H9 (cell line): Measurements from ENCODE around the gene KICS2. TPM values are rescaled to one million over a fixed set of nuclear protein-coding genes. Genes with fewer than 3 reads are reported as not detected.

ENCODE experiments used
- DNase-seq: peaks from one replicate; pipeline ENCODE4 v3.0.0-alpha.2; 2017
- H2AFZ ChIP-seq: one replicate; pipeline ENCODE4 v1.6.1; 2013; ENCODE audit warnings: mild to moderate bottlenecking, low read length, control low read depth, moderate library complexity
- H2AK5ac ChIP-seq: 2 replicates; pipeline ENCODE4 v1.6.1; 2013; ENCODE audit warnings: low read length, control low read depth, mixed read lengths; ENCODE audit not compliant: insufficient read length
- H2BK120ac ChIP-seq: one replicate; pipeline ENCODE4 v1.6.1; 2013; ENCODE audit warnings: low read depth, mild to moderate bottlenecking, low read length, control low read depth, inconsistent platforms; ENCODE audit not compliant: poor library complexity, severe bottlenecking
- H2BK12ac ChIP-seq: 2 replicates; pipeline ENCODE4 v1.6.1; 2013; ENCODE audit warnings: low read length, control low read depth, mixed read lengths, low read depth; ENCODE audit not compliant: insufficient read length
- H2BK15ac ChIP-seq: 2 replicates; pipeline ENCODE4 v1.6.1; 2013; ENCODE audit warnings: low read depth, low read length, control low read depth
- H2BK20ac ChIP-seq: one replicate; pipeline ENCODE4 v1.6.1; 2013; ENCODE audit warnings: low read depth, mild to moderate bottlenecking, low read length, control low read depth, inconsistent platforms; ENCODE audit not compliant: poor library complexity, severe bottlenecking
- H2BK5ac ChIP-seq: 2 replicates; pipeline ENCODE4 v1.6.1; 2013; ENCODE audit warnings: low read length, control low read depth, mixed read lengths; ENCODE audit not compliant: insufficient read length
- H3K14ac ChIP-seq: 2 replicates; pipeline ENCODE4 v1.6.1; 2013; ENCODE audit warnings: low read length, control low read depth; ENCODE audit not compliant: insufficient read depth
- H3K18ac ChIP-seq: 2 replicates; pipeline ENCODE4 v1.6.1; 2013; ENCODE audit warnings: low read depth, mild to moderate bottlenecking, mixed read lengths, low read length, control low read depth; ENCODE audit not compliant: insufficient read length
- H3K23ac ChIP-seq: 2 replicates; pipeline ENCODE4 v1.6.1; 2013; ENCODE audit warnings: low read length, control low read depth, mixed read lengths, low read depth; ENCODE audit not compliant: insufficient read length
- H3K23me2 ChIP-seq: 2 replicates; pipeline ENCODE4 v1.6.1; 2013; ENCODE audit warnings: low read depth, mild to moderate bottlenecking, mixed read lengths, low read length, control low read depth; ENCODE audit not compliant: insufficient read length, poor library complexity, severe bottlenecking
- H3K27ac ChIP-seq: 2 replicates; pipeline ENCODE4 v1.5.1; 2013; ENCODE audit warnings: low read length, control low read depth, mixed read lengths, low read depth; ENCODE audit not compliant: insufficient read length
- H3K27me3 ChIP-seq: 2 replicates; pipeline ENCODE4 v1.6.1; 2013; ENCODE audit warnings: low read length, control low read depth, inconsistent platforms; ENCODE audit not compliant: insufficient read depth
- H3K4ac ChIP-seq: 2 replicates; pipeline ENCODE4 v1.6.1; 2013; ENCODE audit warnings: low read depth, mild to moderate bottlenecking, control low read depth, inconsistent platforms, low read length, moderate library complexity
- H3K4me1 ChIP-seq: 2 replicates; pipeline ENCODE4 v1.6.1; 2013; ENCODE audit warnings: low read length, control low read depth, inconsistent platforms; ENCODE audit not compliant: insufficient read depth
- H3K4me2 ChIP-seq: 2 replicates; pipeline ENCODE4 v1.6.1; 2013; ENCODE audit warnings: low read length, control low read depth, mixed read lengths; ENCODE audit not compliant: insufficient read length, insufficient read depth
- H3K56ac ChIP-seq: 2 replicates; pipeline ENCODE4 v1.6.1; 2013; ENCODE audit warnings: low read depth, mild to moderate bottlenecking, mixed read lengths, low read length, control low read depth; ENCODE audit not compliant: insufficient read length
- H3K79me1 ChIP-seq: 2 replicates; pipeline ENCODE4 v1.6.1; 2013; ENCODE audit warnings: low read depth, mild to moderate bottlenecking, moderate library complexity, low read length, control low read depth, inconsistent platforms; ENCODE audit not compliant: insufficient read depth, poor library complexity, severe bottlenecking
- H3K79me2 ChIP-seq: 2 replicates; pipeline ENCODE4 v1.6.1; 2013; ENCODE audit warnings: low read length, control low read depth, inconsistent platforms; ENCODE audit not compliant: insufficient read depth
- H3K9ac ChIP-seq: 2 replicates; pipeline ENCODE4 v1.6.1; 2013; ENCODE audit warnings: low read length, control low read depth, mixed read lengths; ENCODE audit not compliant: insufficient read length; ENCODE audit errors: extremely low read depth
- H3K9me3 ChIP-seq: one replicate; pipeline ENCODE4 v1.6.1; 2013; ENCODE audit warnings: low read depth, low read length, inconsistent platforms; ENCODE audit not compliant: control insufficient read depth
- H3T11ph ChIP-seq: one replicate; pipeline ENCODE4 v1.6.1; 2013; ENCODE audit warnings: mild to moderate bottlenecking, low read length, control low read depth, inconsistent platforms
- H4K20me1 ChIP-seq: one replicate; pipeline ENCODE4 v1.6.1; 2013; ENCODE audit not compliant: control insufficient read depth, insufficient read length, insufficient read depth
- H4K5ac ChIP-seq: 2 replicates; pipeline ENCODE4 v1.6.1; 2013; ENCODE audit warnings: low read depth, mild to moderate bottlenecking, mixed read lengths, low read length, control low read depth; ENCODE audit not compliant: insufficient read length
- H4K8ac ChIP-seq: replicated peaks from 2 replicates; pipeline ENCODE4 v1.6.1; 2013; ENCODE audit warnings: low read length, control low read depth, mixed read lengths, low read depth; ENCODE audit not compliant: insufficient read length
- H4K91ac ChIP-seq: 2 replicates; pipeline ENCODE4 v1.6.1; 2013; ENCODE audit warnings: low read depth, mild to moderate bottlenecking, moderate library complexity, mixed read lengths, low read length, control low read depth; ENCODE audit not compliant: insufficient read length
- H3K27ac Mint-ChIP-seq, 3 experiments: 2 replicates in 2 of 3; 3 replicates in 1 of 3; pipeline ENCODE4 v1.8.0; 2020 to 2021; ENCODE audit warnings: mixed read lengths in 3 of 3, mild to moderate bottlenecking in 1 of 3, moderate library complexity in 1 of 3
- H3K27me3 Mint-ChIP-seq: 2 replicates; pipeline ENCODE4 v1.8.0; 2021; ENCODE audit warnings: low read depth, mild to moderate bottlenecking, moderate library complexity, mixed read lengths
- H3K36me3 Mint-ChIP-seq, 3 experiments: 2 replicates in 2 of 3; 3 replicates in 1 of 3; pipeline ENCODE4 v1.8.0; 2020 to 2021; ENCODE audit warnings: low read depth in 3 of 3, mixed read lengths in 3 of 3; ENCODE audit not compliant: insufficient read depth in 1 of 3
- H3K4me1 Mint-ChIP-seq, 2 experiments: 2 replicates each; pipeline ENCODE4 v1.8.0; 2020; ENCODE audit warnings: mixed read lengths in 2 of 2
- H3K4me3 Mint-ChIP-seq, 2 experiments: 2 replicates in 1 of 2; 3 replicates in 1 of 2; pipeline ENCODE4 v1.8.0; 2020 to 2021; ENCODE audit warnings: mild to moderate bottlenecking in 2 of 2, mixed read lengths in 2 of 2, moderate library complexity in 1 of 2
- H3K9me3 Mint-ChIP-seq, 2 experiments: 2 replicates in 1 of 2; 3 replicates in 1 of 2; pipeline ENCODE4 v1.8.0; 2020; ENCODE audit warnings: mild to moderate bottlenecking in 2 of 2, mixed read lengths in 2 of 2, moderate library complexity in 1 of 2
- CTCF ChIP-seq: fragments of 200-600 bp; sonication (generic); conservative IDR thresholded peaks from 3 replicates; pipeline ENCODE4 v1.8.0; 2021; ENCODE audit warnings: antibody characterized with exemption, mild to moderate bottlenecking
- WGBS: extraction: QIAGEN DNeasy Blood & Tissue Kit; methylation state at CpG from one replicate; pipeline ENCODE4 v1.1.7; 2013; ENCODE audit warnings: missing lambda C conversion rate, low lambda C conversion rate, mixed read lengths; ENCODE audit not compliant: insufficient read length; ENCODE audit errors: extremely low coverage; 5-methylcytosine and 5-hydroxymethylcytosine counted together
- total RNA-seq: library from RNA; stranded (reverse); gene quantifications from 2 replicates; pipeline ENCODE4 v1.2.1, GENCODE V29; 2021

KICS2 gene
- total RNA-seq, 1 experiment from 2014 or later: 7.3 TPM

- Histone ChIP-seq H3K14ac (no peak overlapping the region), H2BK5ac (no peak overlapping the region), H3K4ac (no peak overlapping the region), H3K27me3 (no peaks in the 10 kb centered on the region), H3K23me2 (no peaks in the 10 kb centered on the region), H3K4me1 (peaks cover 2% of the 10 kb centered on the region; the same call in 1 of the 2 replicates), H3K4me2 (no peak overlapping the region), H2BK15ac (no peak overlapping the region), H3K9ac (no peak overlapping the region), H3K27ac (no peak overlapping the region), H3K56ac (no peak overlapping the region), H2AK5ac (no peak overlapping the region), H4K5ac (no peak overlapping the region), H2BK12ac (no peak overlapping the region), H2AFZ (no peak overlapping the region), H3K23ac (no peak overlapping the region), H3T11ph (no peak overlapping the region), H3K79me2 (no peaks in the 10 kb centered on the region), H4K20me1 (no peaks in the 10 kb centered on the region), H2BK20ac (no peak overlapping the region), H4K8ac (no peak overlapping the region), H4K91ac (no peak overlapping the region), H3K79me1 (no peaks in the 10 kb centered on the region), H3K9me3 (no peaks in the 10 kb centered on the region), H2BK120ac (no peak overlapping the region), H3K18ac (no peak overlapping the region)
- Mint-ChIP-seq H3K27ac (no peak overlapping the region), H3K36me3 (peaks cover 0 to 8% (median 0%) of the 10 kb centered on the region in 3 experiments; a peak in 1 of 7 replicates), H3K27me3 (peaks cover 2% of the 10 kb centered on the region; the same call in 1 of the 2 replicates), H3K9me3 (no peaks in the 10 kb centered on the region; a peak in 2 of 5 replicates), H3K4me1 (peaks cover 16 to 17% of the 10 kb centered on the region in 2 experiments), H3K4me3 (no peak overlapping the region)
- DNase-seq: no peak
- TF ChIP-seq CTCF: no peak
- WGBS: no CpG with 5 or more reads among the region's 2 CpGs
Measured at GRCh38 chr12:64225626-64226025, 3.5 kb upstream of the KICS2 start.
